HepG2 (cell line): ENCODE results near the gene STUB1. TPM values are rescaled to one million over a fixed set of nuclear protein-coding genes. Genes with fewer than 3 reads are reported as not detected.

ENCODE experiments used
- ATAC-seq: fragments of 200-7000 bp; cut with Tn5 transposase; 3 replicates; pipeline ENCODE4 v1.9.1; 2020; ENCODE audit warnings: mild to moderate bottlenecking, moderate library complexity
- BruUV-seq: library from RNA; stranded (reverse); fragments of 400-500 nt; replicated peaks from 2 replicates; lab custom pipeline; 2021; lab: Mats Ljungman, UMichigan
- CTCF ChIA-PET: fragments of 300-600 bp; formaldehyde crosslinking; extraction: SDS; loops from one replicate; lab custom pipeline; 2021; ENCODE audit warnings: low total read pairs, inconsistent platforms, low intra/inter-chr PET ratio; lab: Yijun Ruan, JAX
- POLR2A ChIA-PET: fragments of 350-600 bp; sonication (Branson Sonifier 250); formaldehyde crosslinking; loops from one replicate; lab custom pipeline; 2020; ENCODE audit warnings: antibody characterized with exemption, inconsistent platforms; lab: Yijun Ruan, JAX
- DNase-seq: peaks from one replicate; pipeline ENCODE4 v3.0.0-alpha.2; 2015; ENCODE audit warnings: low spot score
- FAIRE-seq: peaks from 3 replicates; lab custom pipeline; 2011; peaks lifted over from hg19 to GRCh38; lab: Jason Lieb, UNC
- H2AFZ ChIP-seq: one replicate; pipeline ENCODE4 v1.6.1; 2011; ENCODE audit warnings: low read length, inconsistent platforms
- H3K27ac ChIP-seq: fragments of 300-600 bp; 3 replicates; pipeline ENCODE4 v1.8.0; 2011; ENCODE audit warnings: mixed run types, mild to moderate bottlenecking, mixed read lengths, low read length, inconsistent platforms; ENCODE audit not compliant: insufficient read depth; ENCODE audit errors: extremely low read length
- H3K27me3 ChIP-seq, 2 experiments: fragments of 200-600 bp in 1 of 2; 2 replicates in 1 of 2; 3 replicates in 1 of 2; pipeline versions ENCODE4 v1.6.0 to v1.8.0; 2011; ENCODE audit warnings: low read length in 2 of 2, mild to moderate bottlenecking in 2 of 2, moderate library complexity in 2 of 2, inconsistent platforms in 1 of 2; ENCODE audit not compliant: insufficient read depth in 2 of 2, control insufficient read depth in 1 of 2
- H3K36me3 ChIP-seq, 2 experiments: fragments of 200-600 bp in 1 of 2; replicated peaks in 1 of 2; 2 replicates in 1 of 2; 3 replicates in 1 of 2; pipeline versions ENCODE4 v1.5.1 to v1.8.0; 2011; ENCODE audit warnings: low read length in 2 of 2, inconsistent platforms in 1 of 2; ENCODE audit not compliant: insufficient read depth in 2 of 2, control insufficient read depth in 1 of 2
- H3K4me1 ChIP-seq: 2 replicates; pipeline ENCODE4 v1.5.1; 2012; ENCODE audit warnings: low read length, inconsistent platforms; ENCODE audit not compliant: insufficient read depth
- H3K4me2 ChIP-seq: 2 replicates; pipeline ENCODE4 v1.6.0; 2011; ENCODE audit warnings: low read depth, low read length, inconsistent platforms
- H3K4me3 ChIP-seq, 3 experiments: fragments of 200-600 bp in 1 of 3; sonication (generic), shearing (Covaris generic) in 1 of 3; replicated peaks in 1 of 3; 2 replicates each; pipeline ENCODE4 v1.5.1; 2011 to 2016; ENCODE audit warnings: low read length in 3 of 3, inconsistent platforms in 2 of 3, low read depth in 2 of 3, mild to moderate bottlenecking in 2 of 3, control low read depth in 1 of 3, mixed read lengths in 1 of 3; ENCODE audit not compliant: insufficient read depth in 1 of 3
- H3K79me2 ChIP-seq: one replicate; pipeline ENCODE4 v1.6.1; 2011; ENCODE audit warnings: low read length, inconsistent platforms; ENCODE audit not compliant: insufficient read depth
- H3K9ac ChIP-seq: 2 replicates; pipeline ENCODE4 v1.6.0; 2011; ENCODE audit warnings: mild to moderate bottlenecking, low read depth, low read length, inconsistent platforms; ENCODE audit not compliant: insufficient read depth
- H3K9me3 ChIP-seq: 2 replicates; pipeline ENCODE4 v1.5.1; 2012; ENCODE audit warnings: mild to moderate bottlenecking, low read length
- H4K20me1 ChIP-seq: 2 replicates; pipeline ENCODE4 v1.6.0; 2011; ENCODE audit warnings: inconsistent platforms, mild to moderate bottlenecking, low read length, moderate library complexity; ENCODE audit not compliant: insufficient read depth
- RBFOX2 ChIP-seq: fragments of 200-400 bp; formaldehyde crosslinking; IDR thresholded peaks from 2 replicates; pipeline ENCODE4 v1.6.1; 2017; ENCODE audit warnings: low read depth, mild to moderate bottlenecking, low read length
- SIN3A ChIP-seq: IDR thresholded peaks from 2 replicates; pipeline ENCODE4 v1.6.1; 2011; ENCODE audit warnings: low read depth, mild to moderate bottlenecking, control low read depth, low read length, borderline replicate concordance
- ZNF280B ChIP-seq: sonication (generic); formaldehyde crosslinking; IDR thresholded peaks from 2 replicates; pipeline ENCODE4 v1.5.0; 2020; ENCODE audit warnings: missing genetic modification reagents, mild to moderate bottlenecking, borderline replicate concordance
- WGBS: methylation state at CpG from one replicate; pipeline ENCODE4 v1.1.6; 2017; ENCODE audit warnings: low lambda C conversion rate; 5-methylcytosine and 5-hydroxymethylcytosine counted together
- in situ Hi-C: cut with HindIII; loops from 2 replicates; pipeline ENCODE4 v1.10.0; 2017; ENCODE audit warnings: low pct_unique_long_range_greater_than_20kb; ENCODE audit not compliant: extremely low pct_ligation_motif_present
- intact Hi-C: fragments of 100-400 bp; cut with micrococcal nuclease; formaldehyde crosslinking; loops from one replicate; pipeline ENCODE4 v1.10.0; 2022; ENCODE audit not compliant: unreplicated experiment
- polyA plus RNA-seq, 8 experiments: library from polyadenylated mRNA; depleted of rRNA in 3 of 8; stranded (reverse) in 7 of 8; unstranded in 1 of 8; fragments of >200 nt; fragmentation: Illumina TruSeq in 4 of 8; extraction: Trizol in 4 of 8; gene quantifications; 2 replicates each; pipeline versions ENCODE4 v1.2.1 to v1.2.3, GENCODE V29; 2011 to 2016; ENCODE audit warnings: low read depth in 4 of 8, missing spikeins in 1 of 8, mixed read lengths in 1 of 8; ENCODE audit not compliant: insufficient read depth in 1 of 8
- total RNA-seq, 5 experiments: library from RNA; depleted of rRNA; stranded (reverse); fragments of >200 nt; fragmentation: Illumina TruSeq; extraction: Trizol; gene quantifications; 2 replicates each; pipeline ENCODE4 v1.2.3, GENCODE V29; 2016; ENCODE audit warnings: low read depth in 1 of 5

The STUB1 gene
- total and polyA plus RNA-seq, 2 of the 13 experiments (the other 11 are each of a cell fraction or from before 2014, with no cell fraction given) = 52.9 to 78.2 TPM

DNA sequence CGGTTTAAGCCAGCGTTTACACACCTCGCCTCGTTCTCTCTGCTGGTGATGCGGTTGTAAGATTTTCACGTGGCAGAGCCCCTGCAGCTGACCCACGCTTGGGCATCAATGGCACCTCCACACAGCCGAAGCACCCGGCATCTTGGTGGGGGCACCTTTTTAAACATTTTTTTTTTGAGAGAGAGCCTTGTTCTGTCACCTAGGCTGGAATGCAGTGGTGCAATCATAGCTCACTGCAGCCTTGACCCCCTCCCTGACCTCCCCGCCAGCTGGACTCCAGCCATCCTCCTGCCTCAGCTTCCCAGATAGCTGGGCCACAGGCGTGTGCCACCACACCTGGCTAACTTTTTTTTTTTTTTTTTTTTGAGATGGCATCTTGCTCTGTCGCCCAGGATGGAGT is 26.2 kb upstream of the STUB1 start (continued):
- no peak for TF ChIP-seq SIN3A

- intact Hi-C loops = no loop called here
- in situ Hi-C loops = no loop called here
- WGBS = no CpG with 5 or more reads among the region's 22 CpGs
- no peak for ATAC-seq
- Histone ChIP-seq H3K27me3 (no peaks in the 10 kb centered on the region), H3K4me3 (no peak overlapping the region), H2AFZ (no peak overlapping the region), H3K9ac (no peak overlapping the region), H3K79me2 (no peaks in the 10 kb centered on the region), H3K9me3 (no peaks in the 10 kb centered on the region), H3K4me1 (peaks cover 22% of the 10 kb centered on the region), H3K4me2 (no peak overlapping the region), H4K20me1 (no peaks in the 10 kb centered on the region), H3K27ac (no peak overlapping the region), H3K36me3 (peaks cover 2 to 3% of the 10 kb centered on the region in 2 experiments; a peak in 1 of 5 replicates)
- BruUV-seq = no TSS peak
- no peak for FAIRE-seq
- ChIA-PET POLR2A (no interaction called here), CTCF (no interaction called here)
- no peak for DNase-seq
- 0 out of 2 replicates have a peak, but pooled peaks have one; percentile 21 for TF ChIP-seq RBFOX2
- no peak for TF ChIP-seq ZNF280B (CRISPR knock-in tag)
Measured at GRCh38 chr16:657487-657886, 22.7 kb upstream of the STUB1 start.
